DOHH2 (cell line): Measurements from ENCODE around the gene CYP4F12.

Experiments
- CTCF ChIP-seq: fragments of 200-600 bp; sonication (generic); IDR thresholded peaks from one replicate; pipeline ENCODE4 v1.5.1; 2014; ENCODE audit warnings: antibody characterized with exemption, mild to moderate bottlenecking, low read depth, low read length; ENCODE audit not compliant: poor library complexity, severe bottlenecking
- EZH2phosphoT487 ChIP-seq: fragments of 200-600 bp; sonication (generic); IDR thresholded peaks from 2 replicates; pipeline ENCODE4 v1.6.1; 2017; ENCODE audit warnings: borderline replicate concordance, mild to moderate bottlenecking, antibody characterized with exemption, low read length, moderate library complexity, mixed read lengths

GRCh38 chr19:15649526-15649925, 23.4 kb upstream of the CYP4F12 start:
- TF ChIP-seq CTCF, result no peak
- no peak for TF ChIP-seq EZH2phosphoT487
